Astrocyte of the cerebellum (primary cell): ENCODE data around the gene ZSWIM3.

Experiments
- DNase-seq: peaks from one replicate; pipeline ENCODE4 v3.0.0-alpha.2; 2011; ENCODE audit warnings: low read depth
- H3K4me3 ChIP-seq: 2 replicates; pipeline ENCODE4 v1.5.1; 2011; ENCODE audit warnings: mild to moderate bottlenecking, low read depth, low read length, moderate library complexity
- in situ Hi-C: cut with HindIII; loops from 2 replicates; pipeline ENCODE4 v1.10.0; 2017; ENCODE audit warnings: low sequenced_read_pairs
- TF ChIP-seq, protein P1 (sequence below): IDR thresholded peaks from 2 replicates; pipeline ENCODE4 v1.5.1; 2012; ENCODE audit warnings: low read length, low read depth, moderate library complexity, mild to moderate bottlenecking; ENCODE audit errors: missing control alignments

Gene ZSWIM3

DNA sequence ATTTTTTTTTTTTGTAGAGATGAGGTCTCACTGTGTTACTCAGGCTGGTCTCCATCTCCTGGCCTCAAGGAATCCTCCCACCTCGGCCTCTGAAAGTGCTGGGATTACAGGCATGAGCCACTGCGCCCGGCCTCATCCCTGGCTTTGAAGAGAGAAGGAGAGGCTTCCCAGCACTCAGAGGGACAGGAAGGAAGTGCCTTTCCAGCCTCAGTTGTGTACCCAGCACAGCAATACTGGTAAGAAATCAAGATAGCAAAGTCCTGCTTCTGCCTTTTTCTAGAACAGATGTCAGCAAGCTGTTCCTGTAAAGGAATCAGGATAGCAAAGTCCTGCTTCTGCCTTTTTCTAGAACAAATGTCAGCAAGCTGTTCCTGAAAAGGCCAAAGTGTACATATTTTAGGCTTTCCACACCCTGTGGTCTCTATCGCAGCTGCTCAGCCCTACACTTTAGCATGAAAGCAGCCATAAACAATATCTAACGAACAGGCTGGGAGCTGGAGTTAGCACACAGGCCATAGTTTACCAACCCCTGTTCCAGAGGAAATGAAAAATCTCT lies 60.8 kb downstream of the ZSWIM3 start:
- no peak overlapping the region for H3K4me3 ChIP-seq
- in situ Hi-C loops, result no loop called here
- DNase-seq, result no peak
- TF ChIP-seq, protein P1, sequence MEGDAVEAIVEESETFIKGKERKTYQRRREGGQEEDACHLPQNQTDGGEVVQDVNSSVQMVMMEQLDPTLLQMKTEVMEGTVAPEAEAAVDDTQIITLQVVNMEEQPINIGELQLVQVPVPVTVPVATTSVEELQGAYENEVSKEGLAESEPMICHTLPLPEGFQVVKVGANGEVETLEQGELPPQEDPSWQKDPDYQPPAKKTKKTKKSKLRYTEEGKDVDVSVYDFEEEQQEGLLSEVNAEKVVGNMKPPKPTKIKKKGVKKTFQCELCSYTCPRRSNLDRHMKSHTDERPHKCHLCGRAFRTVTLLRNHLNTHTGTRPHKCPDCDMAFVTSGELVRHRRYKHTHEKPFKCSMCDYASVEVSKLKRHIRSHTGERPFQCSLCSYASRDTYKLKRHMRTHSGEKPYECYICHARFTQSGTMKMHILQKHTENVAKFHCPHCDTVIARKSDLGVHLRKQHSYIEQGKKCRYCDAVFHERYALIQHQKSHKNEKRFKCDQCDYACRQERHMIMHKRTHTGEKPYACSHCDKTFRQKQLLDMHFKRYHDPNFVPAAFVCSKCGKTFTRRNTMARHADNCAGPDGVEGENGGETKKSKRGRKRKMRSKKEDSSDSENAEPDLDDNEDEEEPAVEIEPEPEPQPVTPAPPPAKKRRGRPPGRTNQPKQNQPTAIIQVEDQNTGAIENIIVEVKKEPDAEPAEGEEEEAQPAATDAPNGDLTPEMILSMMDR, result no peak

DNA sequence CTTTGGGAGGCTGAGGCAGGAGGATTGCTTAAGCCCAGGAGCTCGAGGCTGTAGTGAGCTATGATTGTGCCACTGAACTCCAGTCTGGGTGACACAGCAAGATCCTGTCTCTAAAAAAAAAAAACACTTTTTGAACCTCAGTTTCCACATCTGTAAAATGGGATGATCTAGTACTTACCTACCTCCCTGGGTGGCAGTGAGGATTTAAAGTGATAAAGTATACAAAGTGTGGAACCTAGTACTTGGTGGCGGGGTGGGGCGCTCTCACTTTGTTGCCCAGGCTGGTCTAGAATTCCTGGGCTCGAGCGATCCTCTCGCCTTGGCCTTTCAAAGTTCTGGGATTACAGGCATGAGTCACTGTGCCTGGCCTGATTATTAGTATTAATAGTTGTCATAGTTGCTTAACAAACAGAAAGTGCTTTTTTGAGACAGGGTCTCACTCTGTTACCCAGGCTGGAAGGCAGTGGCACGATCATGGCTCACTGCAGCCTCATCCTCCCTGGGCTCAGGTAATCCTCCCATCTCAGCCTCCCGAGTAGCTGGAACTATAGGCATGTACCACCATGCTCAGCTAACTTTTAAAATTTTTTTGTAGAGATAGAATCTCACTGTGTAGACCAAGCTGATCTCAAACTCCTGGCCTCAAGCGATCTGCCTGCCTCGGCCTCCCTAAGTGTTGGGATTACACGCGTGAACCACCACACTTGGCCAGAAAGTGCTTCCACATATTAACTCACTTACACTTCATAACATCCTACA lies 61.5 kb downstream of the ZSWIM3 start:
- TF ChIP-seq, protein P1, result no peak
- H3K4me3 ChIP-seq, result no peak overlapping the region
- in situ Hi-C loops, result no loop called here
- no peak for DNase-seq

DNA sequence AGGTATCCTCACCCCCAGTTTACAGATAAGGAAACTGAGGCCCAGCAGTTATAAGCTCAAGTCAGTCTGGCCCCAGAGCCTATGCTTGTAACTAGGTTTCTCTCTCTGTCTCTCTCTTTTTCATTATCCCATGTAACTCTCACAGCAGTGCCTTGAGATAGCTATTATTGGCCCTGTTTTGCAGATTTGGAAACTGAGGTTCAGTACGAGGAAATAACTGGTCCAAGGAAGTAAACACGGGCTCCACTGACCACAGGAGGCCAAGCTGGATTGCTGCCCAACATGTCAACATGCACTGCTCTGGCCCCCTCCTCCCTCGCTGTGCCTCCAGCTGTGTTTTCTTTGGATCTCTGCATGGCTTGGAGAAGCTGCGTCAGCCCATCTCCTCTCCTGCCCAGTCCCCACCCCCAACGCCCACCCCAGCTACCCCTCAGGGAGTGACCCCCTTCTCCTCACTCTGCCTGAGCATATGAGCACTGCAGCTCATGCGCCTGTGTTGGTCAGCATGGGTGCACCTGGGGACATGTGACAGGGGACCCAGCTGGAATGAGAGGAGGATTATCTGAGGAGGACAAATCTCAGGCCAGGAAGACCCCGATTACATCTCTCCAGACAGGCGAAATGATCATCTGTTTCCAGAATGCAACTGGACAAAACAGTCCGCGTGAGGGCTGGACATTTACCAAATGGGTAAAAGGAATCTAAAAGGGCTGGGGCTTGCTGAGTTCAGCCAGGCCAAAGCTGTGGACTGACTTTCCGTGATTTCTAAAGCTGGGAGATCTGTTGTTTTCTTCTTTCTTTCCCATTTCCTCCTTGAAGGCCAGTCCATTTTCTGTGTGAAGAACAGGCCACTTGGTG lies 62.4 kb downstream of the ZSWIM3 start:
- TF ChIP-seq, protein P1, result no peak
- in situ Hi-C loops, result no loop called here
- H3K4me3 ChIP-seq, result no peak overlapping the region
- DNase-seq, result peak; percentile 54

DNA sequence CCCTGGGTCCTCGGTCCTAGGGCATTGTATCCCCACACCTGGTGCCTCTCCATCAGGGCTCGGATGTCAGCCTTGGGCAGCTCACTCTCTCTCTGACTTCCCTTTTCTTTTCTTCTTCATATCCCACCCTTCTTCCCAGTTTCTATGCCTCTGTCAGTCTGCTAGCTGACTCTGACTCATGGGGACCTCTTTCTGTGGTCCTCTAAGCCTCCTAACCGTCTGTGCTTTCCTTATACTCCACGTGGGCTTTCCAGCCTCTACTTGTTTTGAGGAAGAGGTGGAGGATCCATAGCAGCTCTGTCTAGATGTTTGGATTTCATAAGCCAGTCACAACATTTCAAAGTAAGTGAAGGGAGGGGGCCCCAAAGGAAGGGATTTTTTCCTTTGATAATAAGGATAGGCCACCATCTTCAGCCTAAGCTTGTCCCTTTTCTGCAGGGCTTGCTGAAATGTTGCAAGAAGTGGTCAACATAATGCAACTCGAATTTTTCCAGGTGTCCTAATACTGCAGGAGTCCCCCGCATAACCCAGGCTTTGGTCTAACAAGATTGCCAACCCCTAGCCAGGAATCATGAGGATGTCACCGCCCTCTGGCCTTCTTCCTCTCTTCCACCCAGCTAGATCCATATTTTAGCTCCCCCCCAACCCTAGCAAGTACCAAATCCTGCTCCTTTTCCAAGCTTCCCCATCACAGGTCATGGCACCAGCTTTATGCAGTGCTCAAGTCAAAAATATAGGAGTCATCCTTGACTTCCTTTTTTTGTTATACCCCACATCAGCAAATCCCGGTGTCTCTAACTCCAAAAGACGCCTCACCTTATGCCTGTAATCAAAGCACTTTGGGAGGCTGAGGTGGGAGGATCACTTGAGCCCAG lies 63.3 kb downstream of the ZSWIM3 start:
- TF ChIP-seq, protein P1, result no peak
- H3K4me3 ChIP-seq, result no peak overlapping the region
- no peak for DNase-seq

DNA sequence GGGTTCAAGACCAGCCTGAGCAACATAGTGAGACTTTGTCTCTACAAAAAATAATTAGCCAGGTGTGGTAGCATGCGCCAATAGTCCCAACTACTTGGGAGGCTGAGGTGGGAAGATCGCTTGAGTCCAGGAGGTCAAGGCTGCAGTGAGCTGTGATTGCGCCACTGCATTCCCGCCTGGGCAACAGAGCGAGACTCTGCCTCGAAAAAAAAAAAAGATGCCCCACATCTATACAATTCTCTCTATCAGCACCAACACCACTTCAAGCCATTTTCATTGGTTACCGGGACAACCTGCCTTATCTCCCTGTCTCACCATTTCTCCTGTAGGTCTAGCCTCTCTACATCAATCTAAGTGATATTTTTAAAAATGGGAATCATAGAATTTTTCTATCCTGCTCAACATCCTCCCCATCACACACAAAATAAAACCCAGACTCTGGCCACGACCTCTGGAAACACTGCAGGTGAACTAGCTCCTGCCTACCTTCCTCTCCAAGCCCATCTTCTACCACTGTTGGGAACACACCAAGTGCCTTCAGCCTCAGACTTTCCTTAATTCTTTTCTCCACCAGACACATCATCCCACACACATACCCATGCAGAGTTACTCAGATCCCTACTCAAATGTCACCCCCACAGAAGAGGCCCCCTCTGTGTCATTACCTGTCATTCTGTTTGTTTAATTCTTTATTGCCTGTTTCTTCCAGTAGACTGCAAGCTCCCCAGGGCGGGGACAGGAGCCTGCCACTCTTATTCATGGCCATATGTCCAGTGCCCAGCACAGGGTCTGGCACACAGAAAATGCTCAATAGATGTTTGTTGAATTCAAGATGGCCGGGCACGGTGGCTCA lies 64.1 kb downstream of the ZSWIM3 start:
- TF ChIP-seq, protein P1, result no peak
- in situ Hi-C loops, result no loop called here
- DNase-seq, result no peak
- H3K4me3 ChIP-seq, result no peak overlapping the region

More for the DNA sequence above, 63.3 kb downstream of the ZSWIM3 start:
- in situ Hi-C loops, result no loop called here
